Vagina (tissue), 2 donors: ENCODE results near the gene CPSF4L.

ENCODE experiments used
- POLR2AphosphoS5 ChIP-seq, 2 donors: sonication (generic); formaldehyde crosslinking; IDR thresholded peaks; one replicate each; pipeline ENCODE4 v1.9.0; 2017; ENCODE audit warnings: antibody characterized with exemption in 2 of 2, mild to moderate bottlenecking in 2 of 2, low read depth in 1 of 2; ENCODE audit not compliant: insufficient read depth in 1 of 2
- TF ChIP-seq, protein P1 (sequence below), 3 experiments: fragments of 450-650 bp in 2 of 3; fragments of 200-600 bp in 1 of 3; sonication (generic) in 1 of 3; IDR thresholded peaks; one replicate each; pipeline ENCODE4 v1.5.1; 2017 to 2019; ENCODE audit warnings: antibody characterized with exemption in 3 of 3, mild to moderate bottlenecking in 2 of 3, moderate library complexity in 2 of 3

DNA sequence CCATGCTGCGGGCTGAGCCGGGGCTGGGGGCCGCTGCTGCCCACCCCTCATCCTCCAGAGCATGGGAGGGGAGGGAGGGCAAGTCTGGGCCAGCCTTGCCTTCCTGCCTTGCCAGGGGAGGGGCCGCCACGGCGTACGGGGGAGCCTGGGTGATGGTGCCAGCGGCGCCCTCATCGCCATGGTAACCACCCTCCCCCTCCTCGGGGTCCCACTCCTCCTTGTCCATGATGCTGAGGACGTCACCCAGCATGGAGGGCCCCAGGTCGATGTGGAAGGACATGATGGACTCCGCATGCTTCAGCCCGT, 23.9 kb upstream of the CPSF4L start:
- TF ChIP-seq POLR2AphosphoS5 (IDR thresholded peaks at IDR 0.05; ENCODE audit: insufficient read depth in 1 of 2, low read depth in 1 of 2) = no peak
- TF ChIP-seq, protein P1, sequence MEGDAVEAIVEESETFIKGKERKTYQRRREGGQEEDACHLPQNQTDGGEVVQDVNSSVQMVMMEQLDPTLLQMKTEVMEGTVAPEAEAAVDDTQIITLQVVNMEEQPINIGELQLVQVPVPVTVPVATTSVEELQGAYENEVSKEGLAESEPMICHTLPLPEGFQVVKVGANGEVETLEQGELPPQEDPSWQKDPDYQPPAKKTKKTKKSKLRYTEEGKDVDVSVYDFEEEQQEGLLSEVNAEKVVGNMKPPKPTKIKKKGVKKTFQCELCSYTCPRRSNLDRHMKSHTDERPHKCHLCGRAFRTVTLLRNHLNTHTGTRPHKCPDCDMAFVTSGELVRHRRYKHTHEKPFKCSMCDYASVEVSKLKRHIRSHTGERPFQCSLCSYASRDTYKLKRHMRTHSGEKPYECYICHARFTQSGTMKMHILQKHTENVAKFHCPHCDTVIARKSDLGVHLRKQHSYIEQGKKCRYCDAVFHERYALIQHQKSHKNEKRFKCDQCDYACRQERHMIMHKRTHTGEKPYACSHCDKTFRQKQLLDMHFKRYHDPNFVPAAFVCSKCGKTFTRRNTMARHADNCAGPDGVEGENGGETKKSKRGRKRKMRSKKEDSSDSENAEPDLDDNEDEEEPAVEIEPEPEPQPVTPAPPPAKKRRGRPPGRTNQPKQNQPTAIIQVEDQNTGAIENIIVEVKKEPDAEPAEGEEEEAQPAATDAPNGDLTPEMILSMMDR (IDR thresholded peaks at IDR 0.05) = no peak
